PC-9 (cell line): Measurements from ENCODE around the gene SLX9.

Experiments used
- CTCF ChIP-seq: fragments of 200-600 bp; sonication (generic); conservative IDR thresholded peaks from 2 replicates; pipeline ENCODE4 v1.6.1; 2017; ENCODE audit warnings: mixed run types, antibody characterized with exemption, mild to moderate bottlenecking, moderate library complexity
- EZH2 ChIP-seq: fragments of 200-600 bp; sonication (generic); IDR thresholded peaks from 2 replicates; pipeline ENCODE4 v1.8.0; 2017; ENCODE audit warnings: antibody characterized with exemption, low read depth

DNA sequence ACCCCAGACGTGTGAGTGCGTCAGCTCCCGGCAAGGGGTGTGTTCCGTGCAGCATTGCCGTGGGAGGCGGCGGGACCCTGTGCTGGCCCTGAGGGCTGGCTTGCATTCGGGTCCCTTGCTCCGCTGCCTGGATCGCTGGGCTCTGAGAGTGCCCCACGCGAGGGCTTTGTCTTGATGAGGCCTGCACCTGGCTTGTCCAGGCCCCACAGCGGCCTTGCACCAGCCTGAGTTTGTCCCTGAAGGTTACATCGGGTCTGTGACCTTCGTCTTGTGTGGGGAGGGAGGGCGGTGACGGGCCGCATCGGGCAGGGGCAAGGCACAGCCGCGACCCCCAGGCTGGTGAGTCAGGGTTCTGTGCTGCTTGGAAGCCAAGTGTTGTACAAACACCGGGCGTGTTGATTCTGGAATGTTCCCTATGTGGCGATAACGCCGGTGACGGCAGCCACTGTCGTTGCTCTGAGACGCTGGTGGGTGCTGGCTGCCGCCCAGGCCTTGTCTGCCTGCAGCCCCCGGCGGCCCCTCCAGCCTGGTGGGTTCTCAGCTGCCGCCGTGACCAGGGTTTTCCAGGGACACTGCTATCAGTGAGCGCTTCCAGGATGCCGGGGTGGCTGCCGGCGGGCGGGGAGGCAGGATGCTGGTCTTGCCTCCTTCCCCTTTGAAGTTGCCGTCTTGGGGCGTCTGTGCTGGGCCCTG, 42.9 kb downstream of the SLX9 start:
- TF ChIP-seq EZH2 (no peak), CTCF (no peak)
